Lower lobe of right lung (tissue), 2 donors: ENCODE results near the gene ITLN2. TPM values are rescaled to one million over a fixed set of nuclear protein-coding genes. Genes with fewer than 3 reads are reported as not detected.
"Not testable (repeated sequence)": the region's sequence is repeated elsewhere in the genome, so short reads cannot be mapped to it uniquely, and the experiment has no call there.

Experiments used
- ATAC-seq, 2 donors: fragments of 200-7000 bp; cut with Tn5 transposase; one replicate each; pipeline ENCODE4 v1.9.1; 2020 to 2022; ENCODE audit warnings: mild to moderate bottlenecking in 2 of 2, moderate library complexity in 2 of 2
- DNase-seq: peaks from one replicate; pipeline ENCODE4 v3.0.0-alpha.2; 2020
- H3K27ac ChIP-seq: fragments of 200-600 bp; one replicate; pipeline ENCODE4 v1.8.0; 2022
- H3K27me3 ChIP-seq: fragments of 200-600 bp; one replicate; pipeline ENCODE4 v1.8.0; 2022; ENCODE audit warnings: low read depth
- H3K36me3 ChIP-seq: fragments of 200-600 bp; one replicate; pipeline ENCODE4 v1.8.0; 2022; ENCODE audit warnings: mild to moderate bottlenecking
- H3K4me1 ChIP-seq: fragments of 200-600 bp; one replicate; pipeline ENCODE4 v1.8.0; 2022
- H3K4me3 ChIP-seq: fragments of 200-600 bp; one replicate; pipeline ENCODE4 v1.8.0; 2022; ENCODE audit warnings: mild to moderate bottlenecking
- H3K9me3 ChIP-seq: fragments of 200-600 bp; one replicate; pipeline ENCODE4 v1.8.0; 2022
- intact Hi-C: fragments of 100-400 bp; cut with DNase I; formaldehyde crosslinking; loops from one replicate; pipeline ENCODE4 v1.11.0; 2022
- total RNA-seq: library from RNA; stranded (reverse); fragmentation: NEBNext Ultra II Directional; extraction: Animal tissue kit (Norgen Biotek cat#: 25700); gene quantifications from one replicate; pipeline ENCODE4 v1.2.1, GENCODE V29; 2021
- TF ChIP-seq, protein P1 (sequence below): fragments of 200-600 bp; IDR thresholded peaks from one replicate; pipeline ENCODE4 v1.8.0; 2022; ENCODE audit warnings: antibody characterized with exemption, mild to moderate bottlenecking
- donor health status: DM: no; HTN: yes; CAD: no; lungs with severe emphysema.

ITLN2 gene
- total RNA-seq, 1 donor from 2014 or later: 30.7 TPM

DNA sequence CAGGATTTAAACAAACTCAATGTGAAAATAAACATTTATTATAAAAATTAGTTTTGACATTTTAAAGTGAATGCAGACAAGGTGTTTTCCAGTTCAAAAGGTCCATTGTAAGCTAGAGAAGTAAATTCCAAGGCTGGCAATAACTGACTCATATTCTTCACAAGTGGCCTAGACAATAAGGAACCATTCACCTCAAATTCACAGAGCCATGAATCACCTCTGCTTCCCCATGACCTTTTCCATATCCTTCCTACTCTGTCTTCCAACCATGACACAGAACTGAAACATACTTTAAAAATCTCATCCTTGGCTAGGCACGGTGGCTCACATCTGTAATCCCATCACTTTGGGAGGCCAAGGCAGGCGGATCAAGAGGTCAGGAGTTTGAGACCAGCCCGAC, 41.6 kb upstream of the ITLN2 start:
- H3K9me3 ChIP-seq: no peaks in the 10 kb centered on the region
- DNase-seq: no peak
- H3K27me3 ChIP-seq: no peaks in the 10 kb centered on the region
- H3K36me3 ChIP-seq: peaks cover 48% of the 10 kb centered on the region
- no peak for ATAC-seq
- H3K27ac ChIP-seq: no peak overlapping the region
- TF ChIP-seq, protein P1, sequence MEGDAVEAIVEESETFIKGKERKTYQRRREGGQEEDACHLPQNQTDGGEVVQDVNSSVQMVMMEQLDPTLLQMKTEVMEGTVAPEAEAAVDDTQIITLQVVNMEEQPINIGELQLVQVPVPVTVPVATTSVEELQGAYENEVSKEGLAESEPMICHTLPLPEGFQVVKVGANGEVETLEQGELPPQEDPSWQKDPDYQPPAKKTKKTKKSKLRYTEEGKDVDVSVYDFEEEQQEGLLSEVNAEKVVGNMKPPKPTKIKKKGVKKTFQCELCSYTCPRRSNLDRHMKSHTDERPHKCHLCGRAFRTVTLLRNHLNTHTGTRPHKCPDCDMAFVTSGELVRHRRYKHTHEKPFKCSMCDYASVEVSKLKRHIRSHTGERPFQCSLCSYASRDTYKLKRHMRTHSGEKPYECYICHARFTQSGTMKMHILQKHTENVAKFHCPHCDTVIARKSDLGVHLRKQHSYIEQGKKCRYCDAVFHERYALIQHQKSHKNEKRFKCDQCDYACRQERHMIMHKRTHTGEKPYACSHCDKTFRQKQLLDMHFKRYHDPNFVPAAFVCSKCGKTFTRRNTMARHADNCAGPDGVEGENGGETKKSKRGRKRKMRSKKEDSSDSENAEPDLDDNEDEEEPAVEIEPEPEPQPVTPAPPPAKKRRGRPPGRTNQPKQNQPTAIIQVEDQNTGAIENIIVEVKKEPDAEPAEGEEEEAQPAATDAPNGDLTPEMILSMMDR: no peak
- H3K4me3 ChIP-seq: no peak overlapping the region
- peaks cover 18% of the 10 kb centered on the region for H3K4me1 ChIP-seq
- intact Hi-C loops: no loop called here

DNA sequence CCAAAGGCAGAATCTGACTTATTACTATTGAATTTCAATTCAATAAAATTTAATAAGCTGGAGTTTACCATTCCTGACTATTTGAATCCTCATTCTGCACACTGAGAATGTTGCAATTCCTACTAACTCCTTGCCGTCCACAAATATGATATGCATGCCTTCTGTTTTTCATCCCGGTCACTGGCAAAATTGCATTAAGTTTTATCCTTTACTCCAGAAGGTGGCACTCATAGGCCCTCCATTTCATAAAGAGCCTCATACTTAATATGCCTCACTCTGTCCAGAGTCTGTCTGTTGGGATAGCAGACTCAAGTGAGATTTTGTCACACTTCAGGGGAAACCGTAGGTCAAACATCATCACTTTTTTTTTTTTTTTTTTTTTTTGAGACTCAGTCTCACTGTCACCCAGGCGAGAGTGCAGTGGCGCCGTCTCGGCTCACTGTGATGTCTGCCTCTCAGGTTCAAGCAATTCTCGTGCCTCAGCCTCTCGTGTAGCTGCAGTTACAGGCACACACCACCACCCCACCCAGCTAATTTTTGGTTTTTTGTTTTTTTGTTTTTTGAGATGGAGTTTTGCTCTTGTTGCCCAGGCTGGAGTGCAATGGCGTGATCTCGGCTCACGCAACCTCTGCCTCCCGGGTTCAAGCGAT, 39.1 kb upstream of the ITLN2 start:
- ATAC-seq (peak; percentile 41), DNase-seq (no peak)
- TF ChIP-seq, protein P1: peak; percentile 37
- H3K27ac ChIP-seq: no peak overlapping the region
- peaks cover 23% of the 10 kb centered on the region for H3K36me3 ChIP-seq
- peaks cover 21% of the 10 kb centered on the region for H3K4me1 ChIP-seq
- no peaks in the 10 kb centered on the region for H3K9me3 ChIP-seq
- no peaks in the 10 kb centered on the region for H3K27me3 ChIP-seq
- intact Hi-C loops: no loop called here
- no peak overlapping the region for H3K4me3 ChIP-seq

DNA sequence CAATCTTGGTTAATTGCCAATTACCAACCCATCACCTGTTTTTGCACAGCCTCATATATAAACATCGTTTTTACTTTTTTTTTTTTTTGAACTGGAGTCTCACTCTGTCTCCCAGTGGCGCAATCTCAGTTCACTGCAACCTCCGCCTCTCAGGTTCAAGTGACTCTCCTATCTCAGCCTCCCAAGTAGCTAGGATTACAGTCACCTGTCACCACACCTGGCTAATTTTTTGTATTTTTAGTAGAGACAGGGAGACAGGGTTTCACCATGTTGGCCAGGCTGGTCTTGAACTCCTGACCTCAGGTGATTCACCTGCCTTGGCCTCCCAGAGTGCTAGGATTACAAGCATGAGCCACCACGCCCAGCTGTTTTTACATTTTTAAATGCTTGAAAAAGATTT, 37.4 kb upstream of the ITLN2 start:
- H3K4me3 ChIP-seq, H3K9me3 ChIP-seq, intact Hi-C loops, H3K27me3 ChIP-seq, H3K36me3 ChIP-seq, ATAC-seq, H3K27ac ChIP-seq, DNase-seq: not testable (repeated sequence)
- H3K4me1 ChIP-seq: peaks cover 10% of the 10 kb centered on the region

DNA sequence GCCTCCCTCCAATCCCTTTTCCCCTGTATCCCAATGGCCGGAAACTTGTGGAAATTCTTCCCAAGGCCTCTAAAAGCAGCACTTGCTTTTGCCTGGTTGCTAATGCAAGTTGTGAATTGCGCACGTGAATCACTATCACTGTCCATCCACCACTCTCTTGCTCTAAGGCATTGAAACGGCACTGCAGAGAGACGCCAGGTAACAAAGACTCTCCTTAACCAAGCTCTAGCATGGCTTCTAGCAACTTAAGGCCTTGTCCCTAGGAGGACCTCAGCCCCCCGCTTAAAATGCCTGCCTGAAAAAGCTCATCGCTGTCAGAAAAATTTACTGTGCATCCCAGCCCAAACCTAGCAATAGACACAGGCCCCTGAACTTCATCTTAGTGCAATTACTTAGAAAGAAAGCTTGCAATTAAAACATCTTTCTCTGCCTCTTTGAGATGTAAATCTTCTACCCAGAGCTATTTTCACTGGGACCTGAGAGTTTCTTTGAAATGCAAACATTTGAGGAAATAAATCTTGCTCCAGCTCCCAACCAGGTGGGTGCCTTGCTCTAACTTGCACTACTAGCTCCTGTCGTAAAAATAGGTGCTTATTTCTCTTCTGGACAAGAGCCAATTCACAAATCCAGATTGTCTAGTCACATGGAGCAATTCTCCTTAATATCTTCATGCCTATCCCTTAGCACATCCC, 32.9 kb upstream of the ITLN2 start:
- ATAC-seq: no peak
- Histone ChIP-seq H3K4me3 (no peak overlapping the region), H3K4me1 (peaks cover 9% of the 10 kb centered on the region), H3K27me3 (no peaks in the 10 kb centered on the region), H3K9me3 (no peaks in the 10 kb centered on the region), H3K36me3 (no peaks in the 10 kb centered on the region), H3K27ac (no peak overlapping the region)
- DNase-seq: no peak
- TF ChIP-seq, protein P1: no peak
- intact Hi-C loops: no loop called here

DNA sequence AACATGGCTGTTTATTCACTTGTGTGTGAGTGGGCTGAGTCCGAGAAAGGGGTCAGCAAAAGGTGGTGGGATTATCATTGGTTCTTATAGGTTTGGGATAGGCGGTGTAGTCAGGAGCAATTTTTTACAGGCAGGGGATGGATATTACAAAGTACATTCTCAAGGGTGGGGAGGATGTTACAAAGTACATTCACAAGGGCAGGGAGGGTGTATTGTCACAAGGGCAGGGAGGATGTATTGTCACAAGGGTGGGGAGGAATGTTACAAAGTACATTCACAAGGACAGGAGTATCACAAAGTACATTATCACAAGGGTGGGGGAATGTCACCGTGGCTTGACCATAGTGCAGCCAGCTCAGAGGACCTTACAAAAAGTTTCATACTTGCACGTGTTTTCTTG, 31.1 kb upstream of the ITLN2 start:
- H3K4me1 ChIP-seq: peaks cover 19% of the 10 kb centered on the region
- H3K4me3 ChIP-seq: no peak overlapping the region
- H3K27me3 ChIP-seq: peaks cover 13% of the 10 kb centered on the region
- no peak for ATAC-seq
- no peak for DNase-seq
- H3K9me3 ChIP-seq: no peaks in the 10 kb centered on the region
- TF ChIP-seq, protein P1: no peak
- H3K27ac ChIP-seq: no peak overlapping the region
- intact Hi-C loops: no loop called here
- no peaks in the 10 kb centered on the region for H3K36me3 ChIP-seq
